ENCODE data around the gene RBM14. TPM values are rescaled to one million over a fixed set of nuclear protein-coding genes. Genes with fewer than 3 reads are reported as not detected.
A peak's percentile ranks its signal among the peaks of the same experiment; 100 is the strongest.

RBM14 gene
- total and polyA plus RNA-seq, 9 donors = 28.9 to 89.6 (median 58.6) TPM

GRCh38 chr11:66589996-66590675, 26.3 kb upstream of the RBM14 start:
- Histone ChIP-seq H3K27me3 (no peaks in the 10 kb centered on the region), H3K27ac (no peak overlapping the region), H3K4me3 (no peak overlapping the region), H3K36me3 (no peaks in the 10 kb centered on the region), H3K9me3 (no peaks in the 10 kb centered on the region), H3K4me1 (ENCODE audit: insufficient read depth) (peaks cover 12% of the 10 kb centered on the region)
- no peak for DNase-seq
- intact Hi-C loops (cut with DNase I) = loop anchor here in 1 of 4 donors (10.0 kb wide), 1 partner anchor 85 kb away; the partner anchor contains the start of gene RBM4B
- TF ChIP-seq EP300 (IDR thresholded peaks at IDR 0.05) (no peak), POLR2A (IDR thresholded peaks at IDR 0.05) (no peak), CTCF (IDR thresholded peaks at IDR 0.05) (no peak)
- WGBS, 3 donors = 94 to 96% (median 94%) methylated on average over 7 of the region's 7 CpGs

GRCh38 chr11:66591175-66591574, 25.3 kb upstream of the RBM14 start:
- H3K4me1 ChIP-seq (ENCODE audit: insufficient read depth) = peaks cover 14% of the 10 kb centered on the region
- WGBS, 3 donors = 82 to 100% (median 85%) methylated on average over 2 of the region's 2 CpGs
- H3K4me3 ChIP-seq = no peak overlapping the region
- intact Hi-C loops (cut with DNase I) = loop anchor here in 1 of 4 donors (10.0 kb wide), 1 partner anchor 84 kb away; the partner anchor contains the start of gene RBM4B
- TF ChIP-seq EP300 (IDR thresholded peaks at IDR 0.05) (no peak), POLR2A (IDR thresholded peaks at IDR 0.05) (no peak), CTCF (IDR thresholded peaks at IDR 0.05) (no peak)
- no peaks in the 10 kb centered on the region for H3K36me3 ChIP-seq
- no peak overlapping the region for H3K27ac ChIP-seq
- no peaks in the 10 kb centered on the region for H3K9me3 ChIP-seq
- H3K27me3 ChIP-seq = no peaks in the 10 kb centered on the region
- DNase-seq = no peak

DNA sequence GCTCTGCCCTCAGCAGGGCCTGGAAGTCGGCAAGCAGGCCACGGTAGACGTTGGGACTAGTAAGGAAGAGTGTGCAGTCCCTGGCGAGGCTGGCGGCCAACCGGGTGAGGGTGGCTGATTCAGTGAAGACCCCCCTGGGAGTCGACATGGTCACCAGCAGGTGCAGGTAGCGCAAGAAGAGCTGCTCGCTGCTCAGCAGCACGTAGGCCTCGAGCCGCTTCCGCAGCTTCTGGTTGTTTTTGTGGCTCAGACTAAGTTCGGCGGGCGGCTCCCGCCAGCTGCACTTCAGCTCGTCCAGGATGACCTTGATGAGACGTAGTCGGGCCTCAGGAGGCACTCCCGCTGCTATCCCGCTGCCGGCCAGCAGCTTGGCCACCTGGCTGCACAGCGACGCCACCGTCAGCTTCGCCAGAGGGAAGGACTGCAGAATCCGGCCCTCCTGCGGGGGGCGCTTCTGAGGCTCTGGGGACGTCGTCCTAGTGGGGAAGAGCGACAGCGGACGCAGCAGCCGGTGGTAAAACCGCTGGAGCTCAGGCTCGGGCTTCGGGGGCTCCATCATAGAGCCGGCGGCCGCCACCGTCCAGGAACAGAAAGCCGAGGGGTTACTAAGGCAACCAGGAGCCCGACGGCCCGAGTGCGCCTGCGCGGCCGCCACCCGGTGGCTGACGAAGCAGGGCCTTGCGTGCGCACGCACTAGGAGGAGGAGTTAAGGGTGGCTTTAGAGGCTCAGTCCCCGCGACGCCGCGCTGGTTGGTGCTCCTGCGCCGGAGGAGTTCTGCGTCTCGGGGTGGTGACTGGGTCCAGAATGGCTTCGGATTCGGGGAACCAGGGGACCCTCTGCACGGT, 23.8 kb upstream of the RBM14 start, which contains the start of the genes CCDC87 and CCS:
Gene CCDC87 (minus strand): TSS at position 607 of the 846 bp plus-strand sequence. CDS start 48 bp downstream, at position 559.
Gene CCS (plus strand): TSS at position 729 of the 846 bp plus-strand sequence. CDS start 77 bp downstream, at position 806.
- WGBS, 3 donors = 10 to 16% (median 11%) methylated on average over 59 to 68 of the region's 68 CpGs
- intact Hi-C loops (cut with DNase I) = loop anchor here in 2 of 4 donors (1.0 to 10.0 kb wide), 2 partner anchors 21 to 82 kb away; partner anchors contain the start of gene RBM4B (in 1 of the 2)
- no peaks in the 10 kb centered on the region for H3K36me3 ChIP-seq

More for the DNA sequence above, 23.8 kb upstream of the RBM14 start, which contains the start of the genes CCDC87 and CCS:
- Histone ChIP-seq H3K4me1 (ENCODE audit: insufficient read depth) (peaks cover 14% of the 10 kb centered on the region), H3K4me3 (peak within 1 kb of the TSS; percentile 63), H3K27me3 (no peaks in the 10 kb centered on the region), H3K27ac (peak within 1 kb of the TSS; percentile 45 to 82), H3K9me3 (no peaks in the 10 kb centered on the region)
- DNase-seq = peak; percentile 98 to 99 (median 99)
- TF ChIP-seq CTCF (IDR thresholded peaks at IDR 0.05) (peak; percentile 29 to 84 (median 79)), EP300 (IDR thresholded peaks at IDR 0.05) (no peak), POLR2A (IDR thresholded peaks at IDR 0.05) (peak; percentile 96)
